ENCODE data around the gene TTLL9. TPM values are rescaled to one million over a fixed set of nuclear protein-coding genes. Genes with fewer than 3 reads are reported as not detected.
A peak's percentile ranks its signal among the peaks of the same experiment; 100 is the strongest.

TTLL9 gene
- total RNA-seq, 2 donors from 2014 or later = 1.2 TPM; not detected in 1

- Histone ChIP-seq H3K27ac (no peak overlapping the region), H3K9me3 (no peaks in the 10 kb centered on the region), H3K36me3 (peaks cover 0 to 25% of the 10 kb centered on the region in 2 donors), H3K4me3 (no peak overlapping the region), H3K4me1 (replicated peaks) (peaks cover 12% of the 10 kb centered on the region), H3K27me3 (replicated peaks; ENCODE audit: insufficient read depth) (no peaks in the 10 kb centered on the region)
- intact Hi-C loops (cut with DNase I) = no loop called here
- DNase-seq (ENCODE audit: low spot score) = no peak
- 100% methylated on average over 2 of the region's 2 CpGs for WGBS
- no peak for TF ChIP-seq POLR2A (IDR thresholded peaks at IDR 0.05)
- TF ChIP-seq POLR2AphosphoS5 (IDR thresholded peaks at IDR 0.05) = no peak
- no peak for TF ChIP-seq CTCF (IDR thresholded peaks at IDR 0.05)
These were observed 77.6 kb downstream of the TTLL9 start for GRCh38 chr20:31948008-31948407.

DNA sequence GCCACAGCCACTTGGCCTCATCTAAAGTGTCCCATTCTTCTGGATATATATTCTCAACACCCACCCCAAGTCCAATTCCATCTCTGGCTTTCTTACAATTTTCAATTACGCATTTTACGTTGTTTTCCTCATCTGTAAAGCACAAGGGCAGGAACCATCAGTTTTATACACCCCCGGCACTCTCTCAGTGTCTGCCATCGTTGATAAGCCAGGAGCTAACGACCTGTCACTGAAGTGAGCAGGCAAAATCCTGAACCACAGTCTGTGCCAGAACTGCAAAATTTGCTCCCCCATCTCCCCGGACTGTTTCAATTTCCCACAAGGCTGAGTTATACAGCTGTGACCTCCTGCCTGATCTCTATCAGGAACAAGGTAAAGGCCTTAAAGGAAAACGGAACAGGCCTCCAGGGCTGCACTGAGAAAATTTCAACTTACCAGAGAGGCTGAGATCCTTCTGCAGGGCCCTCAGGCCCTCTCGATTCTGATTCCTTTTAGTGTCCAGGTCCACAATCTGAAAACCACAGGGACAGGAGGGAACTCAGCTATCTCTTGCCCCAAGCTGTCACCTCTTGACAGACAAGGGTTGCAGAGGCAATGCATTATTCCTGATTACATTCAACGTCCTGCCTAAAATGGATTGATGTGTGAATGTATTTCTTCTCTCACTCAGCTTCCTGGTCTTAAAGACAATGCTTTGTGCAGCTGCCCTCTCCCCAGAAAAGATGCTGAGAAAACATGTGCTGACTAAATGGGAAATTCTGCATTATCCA lies 79.6 kb downstream of the TTLL9 start:
- Histone ChIP-seq H3K4me1 (replicated peaks) (peaks cover 3% of the 10 kb centered on the region), H3K9me3 (no peaks in the 10 kb centered on the region), H3K27me3 (replicated peaks; ENCODE audit: insufficient read depth) (no peaks in the 10 kb centered on the region), H3K36me3 (peaks cover 0 to 25% of the 10 kb centered on the region in 2 donors), H3K27ac (no peak overlapping the region), H3K4me3 (no peak overlapping the region)
- WGBS = 69% methylated on average over 9 of the region's 9 CpGs
- intact Hi-C loops (cut with DNase I) = loop anchor here (10.0 kb wide), 1 partner anchor 125 kb away; no protein-coding TSS in a partner anchor
- no peak for DNase-seq (ENCODE audit: low spot score)
- TF ChIP-seq POLR2A (IDR thresholded peaks at IDR 0.05) (no peak), POLR2AphosphoS5 (IDR thresholded peaks at IDR 0.05) (no peak), CTCF (IDR thresholded peaks at IDR 0.05) (no peak)

DNA sequence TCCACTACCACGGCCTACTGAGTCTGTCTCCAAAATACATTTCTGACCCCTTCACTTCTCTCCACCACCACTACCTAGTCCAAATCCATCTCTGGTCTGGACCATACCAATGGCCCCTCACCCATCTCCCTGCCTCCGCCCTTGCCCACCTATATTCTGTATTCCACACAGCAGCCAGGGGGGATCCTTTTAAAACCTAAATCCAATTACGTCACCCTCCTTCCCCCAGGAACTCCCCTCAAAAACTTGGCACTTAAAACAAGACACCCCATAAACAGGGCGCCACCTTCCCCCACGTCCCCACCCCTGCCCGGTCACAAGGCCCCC lies 80.7 kb downstream of the TTLL9 start:
- no peak for DNase-seq (ENCODE audit: low spot score)
- no peaks in the 10 kb centered on the region for H3K9me3 ChIP-seq
- H3K4me1 ChIP-seq (replicated peaks) = peaks cover 3% of the 10 kb centered on the region
- WGBS = 4% methylated on average over 6 of the region's 6 CpGs
- peak overlapping the region; percentile 48 to 68 for H3K27ac ChIP-seq
- no peak for TF ChIP-seq CTCF (IDR thresholded peaks at IDR 0.05)
- H3K36me3 ChIP-seq = peaks cover 0 to 17% of the 10 kb centered on the region in 2 donors
- H3K27me3 ChIP-seq (replicated peaks; ENCODE audit: insufficient read depth) = no peaks in the 10 kb centered on the region
- intact Hi-C loops (cut with DNase I) = loop anchor here (10.0 kb wide), 1 partner anchor 126 kb away; no protein-coding TSS in a partner anchor
- H3K4me3 ChIP-seq = peak overlapping the region; percentile 64 to 82

DNA sequence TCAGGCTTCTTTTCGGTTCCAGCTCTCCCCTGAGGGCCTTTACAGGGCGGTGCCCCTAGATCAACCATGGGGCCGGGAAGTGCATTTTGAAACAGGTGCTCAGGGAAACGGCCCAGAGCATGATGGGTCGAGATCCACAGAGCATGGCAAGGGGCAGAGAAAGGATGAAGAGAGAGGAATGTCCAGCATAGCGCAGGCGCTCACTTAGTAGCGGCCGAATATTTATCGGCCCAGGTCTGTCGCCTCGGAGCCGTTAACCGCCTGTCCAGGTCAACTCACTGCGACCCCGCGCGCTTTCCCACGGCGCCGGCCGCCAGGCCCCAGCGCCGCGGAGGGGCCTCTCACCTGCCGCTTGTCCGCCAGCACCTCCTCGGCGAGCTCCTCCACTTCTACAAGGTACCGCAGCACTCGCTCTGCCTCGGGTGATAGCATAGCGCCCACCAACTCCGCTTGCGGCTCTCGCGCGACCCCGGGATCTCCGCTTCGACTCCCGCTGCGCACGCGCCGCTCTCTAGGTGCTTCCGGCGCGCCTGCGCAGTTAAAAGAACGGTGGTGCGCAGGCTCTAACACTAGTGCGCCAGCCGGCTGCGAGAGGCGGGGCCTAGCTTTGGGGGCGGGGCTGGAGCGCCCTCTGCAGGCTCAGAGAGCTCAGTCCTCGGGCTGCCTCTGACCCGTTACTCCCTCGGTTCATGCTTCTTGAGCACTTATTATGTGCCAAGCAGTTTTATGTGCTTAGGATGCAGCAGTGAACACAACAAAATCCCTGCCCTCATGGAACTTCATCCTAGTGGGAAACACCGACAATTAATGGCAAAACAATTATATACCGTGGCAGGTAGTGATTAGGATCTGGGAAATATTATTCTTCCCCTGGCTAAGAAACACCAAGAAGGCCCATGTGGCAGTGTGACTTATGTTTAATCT lies 81.4 kb downstream of the TTLL9 start, which contains the start of gene PDRG1:
Gene PDRG1 (minus strand): TSS at position 517 of the 924 bp plus-strand sequence. CDS start 85 bp downstream, at position 432.
- Histone ChIP-seq H3K9me3 (no peaks in the 10 kb centered on the region), H3K27me3 (replicated peaks; ENCODE audit: insufficient read depth) (peaks cover 3% of the 10 kb centered on the region), H3K27ac (peak within 1 kb of the TSS; percentile 48 to 68), H3K4me3 (peak within 1 kb of the TSS; percentile 64 to 82), H3K4me1 (replicated peaks) (peaks cover 3% of the 10 kb centered on the region), H3K36me3 (peaks cover 0 to 13% of the 10 kb centered on the region in 2 donors)
- peak; percentile 89 for DNase-seq (ENCODE audit: low spot score)
- TF ChIP-seq CTCF (IDR thresholded peaks at IDR 0.05) = peak; percentile 90 to 100 (median 98)
- peak; percentile 97 for TF ChIP-seq POLR2AphosphoS5 (IDR thresholded peaks at IDR 0.05)
- peak; percentile 53 for TF ChIP-seq POLR2A (IDR thresholded peaks at IDR 0.05)
- intact Hi-C loops (cut with DNase I) = loop anchor here (2.0 to 10.0 kb wide), 2 partner anchors 97 to 127 kb away; no protein-coding TSS in a partner anchor
- WGBS = under 1% methylated on average over 63 of the region's 63 CpGs

Measured in prostate gland (tissue), 2 donors.